WTC11 (cell line): ENCODE data around the gene FBXO42.

Source experiments
- MLX ChIP-seq: sonication (generic); formaldehyde crosslinking; IDR thresholded peaks from 2 replicates; pipeline ENCODE4 v1.8.1; 2023; ENCODE audit warnings: mild to moderate bottlenecking, missing genetic modification reagents, moderate library complexity
- TEAD1 ChIP-seq: sonication (generic); formaldehyde crosslinking; IDR thresholded peaks from 2 replicates; pipeline ENCODE4 v1.8.0; 2022; ENCODE audit warnings: mild to moderate bottlenecking, missing genetic modification reagents
- ZNF138 ChIP-seq: sonication (generic); formaldehyde crosslinking; conservative IDR thresholded peaks from 2 replicates; pipeline ENCODE4 v1.8.1; 2022; ENCODE audit warnings: mild to moderate bottlenecking, moderate library complexity, missing genetic modification reagents
- ZNF532 ChIP-seq: fragments of 250-450 bp; sonication (Bioruptor Pico); IDR thresholded peaks from 2 replicates; pipeline ENCODE4 v1.9.0; 2021; ENCODE audit warnings: mild to moderate bottlenecking, borderline replicate concordance

GRCh38 chr1:16279186-16279585 lies 73.1 kb downstream of the FBXO42 start:
- TF ChIP-seq ZNF138 (CRISPR knock-in tag) = no peak
- no peak for TF ChIP-seq TEAD1 (CRISPR knock-in tag)
- no peak for TF ChIP-seq MLX (CRISPR knock-in tag)
- TF ChIP-seq ZNF532 (CRISPR knock-in tag) = no peak
